Measurements from ENCODE around the gene BATF.

BATF gene

GRCh38 chr14:75531660-75532317, 9.5 kb downstream of the BATF start:
- no peak for DNase-seq (ENCODE audit: low read depth in 4 of 4, low spot score in 1 of 4)

GRCh38 chr14:75533791-75534555, 11.7 kb downstream of the BATF start:
- DNase-seq (ENCODE audit: low read depth in 4 of 4, low spot score in 1 of 4), result no peak

GRCh38 chr14:75535164-75535898, 13.1 kb downstream of the BATF start:
- no peak for DNase-seq (ENCODE audit: low read depth in 4 of 4, low spot score in 1 of 4)

GRCh38 chr14:75537071-75537470, 14.8 kb downstream of the BATF start:
- DNase-seq (ENCODE audit: low read depth in 4 of 4, low spot score in 1 of 4), result no peak

DNA sequence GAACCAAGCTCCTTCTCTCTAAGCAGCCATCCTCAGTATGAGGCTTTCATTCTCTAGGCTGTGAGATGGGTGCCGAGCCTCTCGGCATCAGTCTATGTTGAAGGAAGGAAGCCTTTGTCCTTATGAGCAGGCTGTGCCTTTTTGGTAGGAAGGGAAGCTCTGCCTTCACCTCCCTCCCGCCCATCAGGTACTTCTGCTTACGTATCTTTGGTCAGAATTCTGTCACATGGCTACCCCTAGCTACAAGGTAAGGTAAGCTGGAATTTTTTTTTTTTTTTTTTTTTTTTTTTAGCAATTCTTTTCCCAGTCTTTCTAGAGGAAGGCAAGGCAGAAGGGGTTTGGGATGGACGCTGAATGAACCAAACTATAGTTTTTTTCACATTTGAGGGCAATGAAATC, 16.9 kb downstream of the BATF start:
- no peak for DNase-seq (ENCODE audit: low read depth in 4 of 4, low spot score in 1 of 4)

- DNase-seq (ENCODE audit: low read depth in 4 of 4, low spot score in 1 of 4), result no peak
Measured at GRCh38 chr14:75539561-75540478, 17.6 kb downstream of the BATF start.

- no peak for DNase-seq (ENCODE audit: low read depth in 4 of 4, low spot score in 1 of 4)
Measured at GRCh38 chr14:75540479-75540851, 18.2 kb downstream of the BATF start.

DNA sequence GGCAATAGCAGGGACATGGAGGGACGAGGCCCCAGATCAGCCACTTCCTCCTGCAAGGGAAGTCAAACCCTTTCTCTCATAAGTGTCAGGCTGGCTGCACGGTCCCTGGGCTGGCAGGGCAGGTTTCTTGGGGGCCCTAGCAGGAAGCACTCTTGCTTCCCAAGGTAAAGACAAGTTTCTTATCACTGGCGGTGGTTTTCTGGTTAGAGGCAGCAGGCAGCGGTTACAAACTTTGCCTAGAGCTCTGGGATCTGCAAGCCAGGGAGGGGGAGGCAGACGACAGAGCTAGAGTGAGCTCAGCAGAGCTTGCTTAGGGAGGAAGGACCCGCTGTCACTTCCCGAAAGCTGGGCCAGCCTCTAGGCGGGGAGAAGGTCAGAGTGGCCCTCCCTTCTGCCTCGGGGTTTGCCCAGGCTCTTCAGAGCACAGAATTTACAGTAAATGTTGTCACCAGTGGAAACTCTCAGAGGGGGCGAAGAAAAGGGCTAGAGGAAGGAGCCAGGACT, 20.4 kb downstream of the BATF start:
- peak; percentile 63 to 83 (median 72) for DNase-seq (ENCODE audit: low read depth in 4 of 4, low spot score in 1 of 4)

DNA sequence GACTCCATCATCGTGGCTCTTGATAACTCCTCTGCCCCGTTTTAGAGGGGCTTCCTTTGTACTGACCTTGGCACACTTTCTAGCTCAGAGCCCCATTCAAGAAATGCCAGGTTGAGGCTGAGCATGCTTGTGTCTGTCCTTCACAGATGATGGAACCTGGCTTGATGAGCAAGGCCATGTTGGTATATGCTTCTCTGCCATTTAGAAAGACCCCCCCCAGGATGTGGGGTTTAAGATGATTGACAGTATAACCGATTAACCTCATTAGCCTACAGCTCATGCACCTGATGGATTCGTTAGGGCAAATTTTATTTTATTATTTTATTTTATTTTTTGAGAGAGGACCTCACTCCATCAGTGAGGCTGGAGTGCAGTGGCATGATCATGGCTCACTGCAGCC, 21.0 kb downstream of the BATF start:
- DNase-seq (ENCODE audit: low read depth in 4 of 4, low spot score in 1 of 4), result no peak

DNA sequence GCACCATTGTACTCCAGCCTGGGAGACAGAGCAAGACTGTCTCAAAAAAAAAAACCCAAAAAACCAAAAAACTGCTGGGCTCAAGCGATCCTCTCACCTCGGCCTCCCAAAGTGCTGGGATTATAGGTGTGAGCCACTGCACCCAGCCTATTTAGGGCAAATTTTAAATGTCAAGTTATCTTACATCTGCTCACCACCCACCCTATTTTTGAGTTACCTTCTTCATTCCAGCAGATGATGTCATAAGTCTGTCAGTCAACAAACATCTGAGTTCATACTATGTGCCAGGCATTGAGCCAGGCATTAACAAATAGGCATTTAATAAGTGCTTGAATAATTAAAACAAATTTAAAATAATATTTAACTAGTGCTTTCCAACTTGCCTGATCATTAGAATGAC, 21.5 kb downstream of the BATF start:
- DNase-seq (ENCODE audit: low read depth in 4 of 4, low spot score in 1 of 4), result no peak

GRCh38 chr14:75545907-75546306, 23.6 kb downstream of the BATF start:
- no peak for DNase-seq (ENCODE audit: low read depth in 4 of 4, low spot score in 1 of 4)

GRCh38 chr14:75547552-75548250, 25.4 kb downstream of the BATF start:
- no peak for DNase-seq (ENCODE audit: low read depth in 4 of 4, low spot score in 1 of 4)

DNA sequence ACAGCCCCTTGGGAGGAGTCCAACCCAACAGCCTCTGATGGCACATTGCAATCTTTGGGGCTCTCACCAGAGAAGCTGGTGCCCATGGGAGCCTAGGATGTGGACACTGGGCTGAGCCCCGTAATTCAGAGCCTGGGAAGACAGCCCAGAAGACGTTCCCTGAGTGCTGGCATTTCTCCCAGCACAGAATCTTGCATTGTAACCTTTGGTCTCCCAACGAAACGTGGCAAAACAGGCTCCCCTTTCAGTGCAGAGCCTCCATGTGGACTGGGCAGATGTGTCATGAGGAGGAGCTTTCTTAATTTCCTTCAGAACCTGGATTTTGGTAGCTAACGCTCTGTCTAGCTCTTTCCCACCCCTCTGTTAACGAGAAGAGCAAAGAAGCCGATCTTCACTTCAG, 26.3 kb downstream of the BATF start:
- DNase-seq (ENCODE audit: low read depth in 4 of 4, low spot score in 1 of 4), result no peak

- no peak for DNase-seq (ENCODE audit: low read depth in 4 of 4, low spot score in 1 of 4)
Measured at GRCh38 chr14:75549169-75549568, 26.9 kb downstream of the BATF start.

DNA sequence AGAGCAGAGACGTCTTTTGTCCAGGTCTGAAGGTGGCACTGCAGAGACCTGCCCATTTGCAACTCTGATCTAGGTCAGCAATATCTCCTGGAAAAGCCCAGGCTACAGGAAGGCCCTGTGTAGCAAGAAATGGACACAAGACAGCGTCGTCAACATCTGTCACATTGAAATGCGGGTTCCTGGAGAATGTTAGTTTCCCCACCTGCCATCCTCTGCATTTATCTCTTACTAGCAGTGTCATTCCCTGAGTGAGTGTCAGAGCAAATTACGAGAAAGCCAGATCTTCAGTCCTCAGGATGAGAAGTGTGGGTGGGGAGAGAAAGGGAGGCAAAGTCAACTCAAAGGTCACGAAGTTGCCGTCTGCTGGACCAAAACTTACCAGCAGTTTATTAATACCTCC, 28.8 kb downstream of the BATF start:
- DNase-seq (ENCODE audit: low read depth in 4 of 4, low spot score in 1 of 4), result no peak

DNA sequence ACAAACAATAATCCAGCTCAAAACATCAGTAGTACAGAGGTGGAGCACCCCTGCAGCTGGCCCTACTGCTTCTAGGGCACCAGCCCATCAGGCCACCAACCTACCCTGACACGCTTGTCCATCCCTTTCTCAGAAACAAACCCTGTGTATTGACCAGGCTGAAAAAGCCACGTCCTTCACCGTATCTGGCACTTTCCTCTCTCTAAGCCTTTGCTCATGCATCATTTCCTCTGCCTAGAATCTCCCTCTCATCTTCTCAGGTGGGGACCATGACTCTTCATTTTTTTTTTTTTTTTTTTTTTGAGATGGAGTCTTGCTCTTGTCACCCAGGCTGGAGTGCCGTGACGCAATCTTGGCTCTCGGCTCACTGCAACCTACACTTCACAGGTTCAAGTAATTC, 30.9 kb downstream of the BATF start:
- DNase-seq (ENCODE audit: low read depth in 4 of 4, low spot score in 1 of 4), result no peak

DNA sequence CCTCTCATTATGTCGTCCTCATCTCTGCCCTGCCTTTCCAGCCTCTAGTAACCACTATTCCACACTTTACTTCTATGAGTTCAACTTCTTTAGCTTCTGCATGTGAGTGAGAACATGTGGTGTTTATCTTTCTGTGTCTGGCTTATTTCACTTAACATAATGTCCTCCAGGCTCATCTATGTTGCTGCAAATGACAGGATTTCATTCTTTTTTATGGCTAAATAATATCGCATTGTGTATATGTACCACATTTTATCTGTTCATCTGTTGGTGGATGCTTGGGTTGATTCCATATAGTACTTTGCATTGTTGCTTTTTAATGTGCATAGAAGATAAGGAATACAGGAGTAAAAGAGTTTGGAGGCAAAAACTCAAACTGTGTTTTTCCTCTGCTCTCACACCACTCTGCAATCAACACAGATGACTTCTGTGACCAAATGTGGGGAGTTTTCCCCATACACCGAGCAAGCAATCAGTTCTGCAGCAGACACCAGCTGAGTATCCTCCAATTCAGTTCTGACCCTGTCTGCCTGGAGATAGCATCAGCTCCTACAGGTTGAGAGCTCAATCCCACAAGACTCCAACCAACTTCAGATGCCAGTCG, 31.6 kb downstream of the BATF start:
- no peak for DNase-seq (ENCODE audit: low read depth in 4 of 4, low spot score in 1 of 4)

DNA sequence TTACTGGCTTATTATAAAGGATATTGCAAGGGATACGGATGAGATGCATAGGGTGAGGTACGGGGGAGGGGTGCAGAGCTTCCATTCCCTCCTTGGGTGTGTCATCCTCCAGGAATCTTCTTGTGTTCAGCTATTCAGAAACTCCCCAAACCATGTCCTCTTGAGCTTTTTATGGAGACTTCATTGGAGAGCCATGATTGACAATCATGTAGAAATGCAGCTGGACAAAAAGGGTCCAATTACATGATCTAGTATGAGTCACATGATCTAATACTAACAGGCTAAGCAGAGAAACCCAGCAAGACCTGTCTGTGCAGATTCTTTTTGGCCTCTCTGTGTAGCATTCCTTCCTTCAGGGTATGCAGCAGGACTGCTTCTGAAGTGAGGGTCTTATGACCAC, 32.2 kb downstream of the BATF start:
- DNase-seq (ENCODE audit: low read depth in 4 of 4, low spot score in 1 of 4), result no peak

DNA sequence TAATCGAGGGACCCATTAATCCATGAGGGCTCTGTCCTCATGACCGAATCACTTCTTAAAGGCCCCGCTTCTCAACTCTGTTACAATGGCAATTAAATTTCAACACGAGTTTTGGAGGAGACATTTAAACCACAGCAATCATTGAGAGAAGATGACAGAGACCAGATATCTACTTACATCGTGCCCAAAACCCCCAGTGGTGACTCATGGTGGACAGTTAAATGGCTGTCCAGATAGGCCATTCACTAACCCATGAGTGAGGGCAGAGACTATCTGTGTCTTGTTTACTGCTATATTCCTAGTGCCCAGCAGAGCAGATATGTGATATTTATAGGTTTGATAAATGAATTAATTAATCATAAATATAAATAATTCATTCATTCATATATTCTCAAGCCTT, 36.2 kb downstream of the BATF start:
- no peak for DNase-seq (ENCODE audit: low read depth in 4 of 4, low spot score in 1 of 4)

DNA sequence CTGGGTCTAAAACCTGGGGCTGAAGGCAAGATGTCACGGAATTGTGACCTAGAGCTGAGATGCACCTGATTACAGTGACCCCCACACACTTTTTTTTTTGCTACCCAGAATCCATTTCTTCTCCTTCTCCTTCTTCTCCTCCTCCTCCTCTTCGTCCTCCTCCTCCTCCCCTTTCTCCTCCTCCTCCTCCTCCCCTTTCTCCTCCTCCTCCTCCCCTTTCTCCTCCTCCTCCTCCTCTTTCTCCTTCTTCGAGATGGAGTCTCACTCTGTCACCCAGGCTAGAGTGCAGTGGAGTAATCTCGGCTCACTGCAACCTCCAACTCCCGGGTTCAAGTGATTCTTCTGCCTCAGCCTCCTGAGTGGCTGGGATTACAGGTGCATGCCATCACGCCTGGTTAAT, 36.8 kb downstream of the BATF start:
- no peak for DNase-seq (ENCODE audit: low read depth in 4 of 4, low spot score in 1 of 4)

Data from stimulated activated CD4-positive, alpha-beta T cell treated with anti-CD3 and anti-CD28 coated beads, Interleukin-1b, Interleukin-23, amount 100 ng/mL, for 24 hours (primary cell).